Gastroesophageal sphincter (tissue), 3 donors: Measurements from ENCODE around the gene NAV2.

ENCODE experiments used
- EP300 ChIP-seq: sonication (generic); formaldehyde crosslinking; IDR thresholded peaks from one replicate; pipeline ENCODE4 v1.6.1; 2017; ENCODE audit warnings: antibody characterized with exemption, mild to moderate bottlenecking
- POLR2AphosphoS5 ChIP-seq: sonication (generic); formaldehyde crosslinking; IDR thresholded peaks from one replicate; pipeline ENCODE4 v1.6.1; 2017; ENCODE audit warnings: antibody characterized with exemption
- TF ChIP-seq, protein P1 (sequence below), 4 experiments: fragments of 200-600 bp in 2 of 4; fragments of 450-650 bp in 2 of 4; sonication (generic) in 1 of 4; IDR thresholded peaks; one replicate each; pipeline ENCODE4 v1.5.1; 2017 to 2019; ENCODE audit warnings: antibody characterized with exemption in 4 of 4, mild to moderate bottlenecking in 2 of 4, moderate library complexity in 2 of 4

DNA sequence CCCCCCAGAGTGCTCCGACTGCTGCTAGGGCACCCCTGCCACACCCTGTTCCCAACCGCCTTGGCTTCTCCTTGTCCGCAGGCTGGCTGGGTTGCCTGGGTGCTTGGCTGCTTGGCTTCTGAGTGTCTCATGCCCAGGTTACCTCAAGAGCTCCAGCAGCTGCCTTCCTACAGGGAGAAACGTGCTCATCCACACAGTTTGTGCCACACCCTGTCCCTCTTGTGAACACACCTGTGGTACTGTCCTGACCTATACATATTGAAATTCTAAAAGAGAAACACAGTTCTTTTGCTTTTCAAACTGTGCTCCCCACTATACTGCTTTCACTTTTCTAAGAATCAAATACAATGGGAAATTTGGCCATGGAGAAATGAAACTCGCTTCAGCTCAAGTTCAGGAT lies 256.2 kb downstream of the NAV2 start:
- TF ChIP-seq, protein P1, sequence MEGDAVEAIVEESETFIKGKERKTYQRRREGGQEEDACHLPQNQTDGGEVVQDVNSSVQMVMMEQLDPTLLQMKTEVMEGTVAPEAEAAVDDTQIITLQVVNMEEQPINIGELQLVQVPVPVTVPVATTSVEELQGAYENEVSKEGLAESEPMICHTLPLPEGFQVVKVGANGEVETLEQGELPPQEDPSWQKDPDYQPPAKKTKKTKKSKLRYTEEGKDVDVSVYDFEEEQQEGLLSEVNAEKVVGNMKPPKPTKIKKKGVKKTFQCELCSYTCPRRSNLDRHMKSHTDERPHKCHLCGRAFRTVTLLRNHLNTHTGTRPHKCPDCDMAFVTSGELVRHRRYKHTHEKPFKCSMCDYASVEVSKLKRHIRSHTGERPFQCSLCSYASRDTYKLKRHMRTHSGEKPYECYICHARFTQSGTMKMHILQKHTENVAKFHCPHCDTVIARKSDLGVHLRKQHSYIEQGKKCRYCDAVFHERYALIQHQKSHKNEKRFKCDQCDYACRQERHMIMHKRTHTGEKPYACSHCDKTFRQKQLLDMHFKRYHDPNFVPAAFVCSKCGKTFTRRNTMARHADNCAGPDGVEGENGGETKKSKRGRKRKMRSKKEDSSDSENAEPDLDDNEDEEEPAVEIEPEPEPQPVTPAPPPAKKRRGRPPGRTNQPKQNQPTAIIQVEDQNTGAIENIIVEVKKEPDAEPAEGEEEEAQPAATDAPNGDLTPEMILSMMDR (IDR thresholded peaks at IDR 0.05) = no peak
- TF ChIP-seq EP300 (no peak), POLR2AphosphoS5 (no peak)
